Transverse colon (tissue), 4 donors: ENCODE results near the gene BORCS5. TPM values are rescaled to one million over a fixed set of nuclear protein-coding genes. Genes with fewer than 3 reads are reported as not detected.
A peak's percentile ranks its signal among the peaks of the same experiment; 100 is the strongest.

ENCODE experiments used
- DNase-seq: peaks from one replicate; pipeline ENCODE4 v3.0.0-alpha.2; 2019
- H3K27ac ChIP-seq, 4 donors: fragments of 200-600 bp; sonication (generic); 2 replicates each; pipeline ENCODE4 v1.5.1; 2016 to 2018; ENCODE audit warnings: inconsistent platforms in 4 of 4
- H3K27me3 ChIP-seq: fragments of 200-600 bp; sonication (generic); 2 replicates; pipeline ENCODE4 v1.5.1; 2017; ENCODE audit warnings: inconsistent platforms
- H3K36me3 ChIP-seq, 4 donors: fragments of 200-600 bp; sonication (generic); 2 replicates each; pipeline ENCODE4 v1.5.1; 2017 to 2019; ENCODE audit warnings: inconsistent platforms in 4 of 4
- H3K4me1 ChIP-seq, 4 donors: fragments of 200-600 bp; sonication (generic); 2 replicates each; pipeline ENCODE4 v1.5.1; 2017 to 2020; ENCODE audit warnings: inconsistent platforms in 4 of 4
- H3K4me3 ChIP-seq, 4 donors: fragments of 200-600 bp; sonication (generic); 1 replicate in 1 of 4; 2 replicates in 3 of 4; pipeline versions ENCODE4 v1.5.1 to v1.6.1; 2017 to 2019; ENCODE audit warnings: inconsistent platforms in 4 of 4
- H3K9me3 ChIP-seq, 2 donors: fragments of 200-600 bp; sonication (generic); 2 replicates each; pipeline ENCODE4 v1.5.1; 2017 to 2019; ENCODE audit warnings: inconsistent platforms in 2 of 2
- CTCF ChIP-seq, 5 experiments: fragments of 200-600 bp in 3 of 5; fragments of 450-650 bp in 2 of 5; sonication (generic) in 3 of 5; IDR thresholded peaks; 1 replicate in 2 of 5; 2 replicates in 3 of 5; pipeline ENCODE4 v1.5.1; 2016 to 2017; ENCODE audit warnings: antibody characterized with exemption in 5 of 5, inconsistent platforms in 3 of 5, mild to moderate bottlenecking in 2 of 5, moderate library complexity in 1 of 5
- EP300 ChIP-seq: sonication (generic); formaldehyde crosslinking; IDR thresholded peaks from one replicate; pipeline ENCODE4 v1.6.1; 2017; ENCODE audit warnings: antibody characterized with exemption, low read depth
- POLR2A ChIP-seq: fragments of 450-650 bp; IDR thresholded peaks from one replicate; pipeline ENCODE4 v1.6.1; 2016; ENCODE audit warnings: antibody characterized with exemption, mild to moderate bottlenecking, moderate library complexity
- POLR2AphosphoS5 ChIP-seq, 3 donors: sonication (generic); formaldehyde crosslinking; IDR thresholded peaks; one replicate each; pipeline ENCODE4 v1.6.1; 2016; ENCODE audit warnings: antibody characterized with exemption in 3 of 3
- WGBS, 2 donors: methylation state at CpG; one replicate each; pipeline ENCODE4 v1.1.5; 2018; ENCODE audit warnings: low coverage in 1 of 2; 5-methylcytosine and 5-hydroxymethylcytosine counted together
- in situ Hi-C, 4 donors: fragments of 200-750 bp; cut with MboI; loops; one replicate each; pipeline versions ENCODE4 v1.15.0 to v1.15.1; 2017; ENCODE audit warnings: low sequenced_read_pairs in 3 of 4, low pct_ligation_motif_present in 1 of 4, low pct_unique_long_range_greater_than_20kb in 1 of 4
- intact Hi-C: fragments of 100-400 bp; cut with DNase I; formaldehyde crosslinking; loops from one replicate; pipeline ENCODE4 v1.15.1; 2023; ENCODE audit warnings: low total_unique reads
- total RNA-seq, 4 donors: library from RNA; depleted of rRNA; stranded (reverse); fragments of >200 nt; gene quantifications; one replicate each; pipeline ENCODE4 v1.1.0, GENCODE V29; 2016

The BORCS5 gene
- total RNA-seq, 4 donors from 2014 or later, result 8.5 to 52.7 (median 21.3) TPM

GRCh38 chr12:12365931-12366431 lies 9.1 kb downstream of the BORCS5 start:
- H3K4me3 ChIP-seq, result no peak overlapping the region
- no peaks in the 10 kb centered on the region for H3K4me1 ChIP-seq
- intact Hi-C loops (no loop called here), in situ Hi-C loops (loop anchor here in 1 of 4 donors (25.0 kb wide), 1 partner anchor 321 kb away; the partner anchor contains the start of gene GPR19)
- peak overlapping the region in 1 of 4 donors; percentile 3 for H3K27ac ChIP-seq
- H3K36me3 ChIP-seq, result no peaks in the 10 kb centered on the region
- no peaks in the 10 kb centered on the region for H3K9me3 ChIP-seq
- TF ChIP-seq CTCF (IDR thresholded peaks at IDR 0.05) (no peak), POLR2AphosphoS5 (IDR thresholded peaks at IDR 0.05) (no peak), POLR2A (no peak), EP300 (no peak)
- 48 to 59% methylated on average over 4 of the region's 4 CpGs for WGBS, 2 donors
- no peaks in the 10 kb centered on the region for H3K27me3 ChIP-seq
- no peak for DNase-seq

- in situ Hi-C loops, result loop anchor here in 1 of 4 donors (25.0 kb wide), 1 partner anchor 320 kb away; the partner anchor contains the start of gene GPR19
- Histone ChIP-seq H3K4me1 (no peaks in the 10 kb centered on the region), H3K27me3 (no peaks in the 10 kb centered on the region)
These were observed 10.0 kb downstream of the BORCS5 start for GRCh38 chr12:12366701-12367481.

GRCh38 chr12:12367482-12367998 lies 10.7 kb downstream of the BORCS5 start:
- intact Hi-C loops (no loop called here), in situ Hi-C loops (loop anchor here in 1 of 4 donors (25.0 kb wide), 1 partner anchor 320 kb away; the partner anchor contains the start of gene GPR19)
- H3K9me3 ChIP-seq, result no peaks in the 10 kb centered on the region
- H3K4me1 ChIP-seq, result peaks cover 0 to 4% (median 0%) of the 10 kb centered on the region in 4 donors
- no peaks in the 10 kb centered on the region for H3K27me3 ChIP-seq
- no peak overlapping the region for H3K27ac ChIP-seq
- no peak for DNase-seq
- H3K4me3 ChIP-seq, result no peak overlapping the region
- H3K36me3 ChIP-seq, result no peaks in the 10 kb centered on the region
- 92 to 96% methylated on average over 3 to 4 of the region's 4 CpGs for WGBS, 2 donors
- TF ChIP-seq CTCF (IDR thresholded peaks at IDR 0.05) (no peak), EP300 (no peak), POLR2A (no peak)

More at GRCh38 chr12:12366701-12367481, 10.0 kb downstream of the BORCS5 start:
- TF ChIP-seq CTCF (IDR thresholded peaks at IDR 0.05) (no peak), EP300 (no peak)
- 82 to 96% methylated on average over 4 of the region's 4 CpGs for WGBS, 2 donors
- Histone ChIP-seq H3K9me3 (no peaks in the 10 kb centered on the region), H3K4me3 (no peak overlapping the region), H3K27ac (no peak overlapping the region), H3K36me3 (no peaks in the 10 kb centered on the region)
- no peak for DNase-seq
- intact Hi-C loops, result no loop called here

DNA sequence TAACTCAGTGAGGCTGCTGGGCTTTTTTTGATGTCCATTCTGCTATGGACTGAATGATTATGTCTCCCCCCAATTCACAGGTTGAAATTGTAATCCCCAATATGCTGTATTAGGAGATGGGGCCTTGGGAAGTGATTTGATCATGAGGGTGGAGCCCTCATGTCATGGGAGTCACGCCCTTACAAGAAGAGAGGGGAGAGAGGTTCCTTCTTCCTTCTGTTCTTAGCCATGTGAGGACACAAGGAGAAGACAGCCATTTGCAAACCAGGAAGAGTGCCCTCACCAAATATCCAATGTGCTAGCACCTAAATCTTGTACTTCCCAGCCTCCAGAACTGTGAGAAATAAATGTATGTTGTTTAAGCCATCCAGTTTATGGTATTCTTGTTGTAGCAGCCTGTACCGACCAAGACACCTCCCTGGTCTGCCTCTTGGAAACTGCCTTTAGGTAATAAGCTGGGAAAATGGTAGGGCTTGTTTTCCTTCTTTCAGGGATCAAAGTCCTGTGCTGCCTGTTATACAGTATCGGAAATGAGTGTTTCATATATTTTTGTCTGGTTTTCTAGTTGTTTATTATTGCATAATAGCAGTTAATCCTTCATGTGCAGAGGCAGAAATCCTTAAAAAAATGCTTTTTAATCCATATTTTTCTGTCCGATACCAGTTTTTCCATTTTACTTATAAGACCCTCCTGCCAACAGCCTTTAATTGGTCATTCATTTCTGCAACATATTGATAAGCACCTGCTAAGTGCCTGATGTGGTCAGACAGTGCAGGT lies 16.3 kb downstream of the BORCS5 start:
- intact Hi-C loops, result no loop called here
- Histone ChIP-seq H3K4me1 (peaks cover 4 to 20% (median 6%) of the 10 kb centered on the region in 4 donors), H3K9me3 (no peaks in the 10 kb centered on the region), H3K36me3 (no peaks in the 10 kb centered on the region), H3K27me3 (no peaks in the 10 kb centered on the region), H3K27ac (peak overlapping the region in 3 of 4 donors; percentile 54 to 64 (median 61)), H3K4me3 (no peak overlapping the region)
- in situ Hi-C loops, result loop anchor here in 3 of 4 donors (10.0 to 25.0 kb wide), 3 partner anchors 192 to 332 kb away; partner anchors contain the start of genes DUSP16 (in 1 of the 3) and GPR19 (in 1 of the 3)
- WGBS, 2 donors, result 69 to 76% methylated on average over 2 to 4 of the region's 4 CpGs
- no peak for DNase-seq
- TF ChIP-seq POLR2AphosphoS5 (IDR thresholded peaks at IDR 0.05) (no peak), EP300 (no peak), POLR2A (no peak), CTCF (IDR thresholded peaks at IDR 0.05) (no peak)
